ENCODE measurements around the gene CD9.
"Not testable (repeated sequence)": the region's sequence is repeated elsewhere in the genome, so short reads cannot be mapped to it uniquely, and the experiment has no call there.

Gene CD9

DNA sequence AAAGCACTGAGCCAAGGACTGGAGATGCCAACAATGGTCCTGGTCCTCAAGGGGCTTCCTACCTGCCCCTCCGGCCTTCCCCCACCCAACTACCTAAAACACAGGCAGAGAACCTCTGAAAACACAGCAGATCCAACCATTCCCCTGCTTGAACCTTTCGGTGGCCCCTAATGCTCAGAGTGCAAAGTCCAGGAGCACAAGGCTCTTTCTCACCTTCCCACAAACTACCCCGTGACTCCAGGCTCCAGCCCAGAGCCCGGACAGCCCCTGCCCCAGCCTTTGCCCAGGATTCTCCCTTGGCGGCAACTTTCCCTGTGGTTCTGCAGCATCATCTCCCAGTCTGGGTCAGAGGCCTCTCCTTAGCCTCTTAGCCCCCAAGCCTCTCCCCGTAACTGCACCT is 1.6 kb upstream of the CD9 start:
- no peak for DNase-seq (ENCODE audit: extremely low read depth in 1 of 2, low read depth in 1 of 2)

GRCh38 chr12:6198985-6199530 is 1.1 kb upstream of the CD9 start:
- DNase-seq (ENCODE audit: extremely low read depth in 1 of 2, low read depth in 1 of 2), result no peak

- DNase-seq (ENCODE audit: extremely low read depth in 1 of 2, low read depth in 1 of 2), result no peak
These were observed 507 bp upstream of the CD9 start for GRCh38 chr12:6199531-6200255.

- no peak for DNase-seq (ENCODE audit: extremely low read depth in 1 of 2, low read depth in 1 of 2)
These were observed 1.0 kb downstream of the CD9 start for GRCh38 chr12:6201213-6201608.

- DNase-seq (ENCODE audit: extremely low read depth in 1 of 2, low read depth in 1 of 2), result no peak
These were observed 1.6 kb downstream of the CD9 start for GRCh38 chr12:6201826-6202225.

DNA sequence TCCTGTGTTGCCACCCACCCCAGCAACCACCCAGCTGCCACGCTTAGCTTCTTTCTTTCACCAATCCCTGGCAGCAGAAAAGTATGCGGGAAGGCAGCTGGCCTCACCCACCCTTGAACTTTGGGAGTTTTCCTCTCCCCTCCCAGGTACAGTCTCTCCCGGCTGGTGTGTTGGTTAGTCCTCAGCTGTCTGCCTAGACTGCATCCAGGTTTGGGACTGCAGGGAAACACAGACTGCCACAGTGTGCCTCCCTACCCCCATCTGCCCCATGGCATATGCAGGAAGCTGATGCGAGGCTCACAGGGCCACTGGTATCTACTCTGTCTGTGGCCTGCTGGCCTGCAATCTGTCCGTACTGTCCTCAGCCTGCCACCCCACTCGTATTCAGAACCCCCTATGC is 2.1 kb downstream of the CD9 start:
- DNase-seq (ENCODE audit: extremely low read depth in 1 of 2, low read depth in 1 of 2), result no peak

DNA sequence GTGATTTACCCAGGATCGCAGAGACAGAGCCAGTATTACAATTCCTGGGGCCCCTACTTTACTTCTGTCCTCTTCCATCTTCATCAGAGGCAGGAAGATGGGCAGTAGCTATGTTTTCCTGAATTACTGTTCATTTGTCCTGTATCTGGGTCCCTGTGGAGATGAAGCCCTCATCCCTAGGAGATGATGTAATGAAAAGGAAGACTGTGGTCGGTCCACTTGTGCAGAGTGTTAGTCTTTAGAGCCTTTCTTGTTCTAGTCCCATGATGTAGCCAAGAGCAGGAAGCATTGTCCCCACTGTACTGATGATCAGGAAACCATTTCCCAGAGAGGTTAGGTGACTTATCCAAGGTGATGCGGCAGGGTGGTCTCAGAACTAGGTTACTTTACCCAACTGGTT is 2.6 kb downstream of the CD9 start:
- DNase-seq (ENCODE audit: extremely low read depth in 1 of 2, low read depth in 1 of 2), result no peak

DNA sequence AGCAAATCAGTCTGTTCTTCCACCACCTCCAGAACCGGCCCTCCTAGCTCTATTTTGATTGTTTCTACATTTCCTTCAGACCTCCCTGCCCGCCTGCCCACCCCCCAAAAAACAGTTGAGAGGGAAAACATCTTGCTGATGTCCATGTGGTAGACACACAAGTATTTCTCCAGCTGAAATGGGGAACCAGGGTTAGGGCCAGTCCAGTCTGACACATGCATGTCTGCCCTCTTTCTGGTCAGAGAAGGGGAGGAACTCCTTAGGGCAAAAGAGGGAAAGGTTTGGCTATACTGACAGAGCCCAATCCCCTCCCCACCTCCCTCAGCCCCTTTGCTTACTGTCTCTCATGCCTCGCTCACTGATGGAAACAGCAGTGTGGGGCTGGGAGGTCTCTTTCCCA is 3.4 kb downstream of the CD9 start:
- DNase-seq (ENCODE audit: extremely low read depth in 1 of 2, low read depth in 1 of 2), result no peak

- no peak for DNase-seq (ENCODE audit: extremely low read depth in 1 of 2, low read depth in 1 of 2)
These were observed 4.4 kb downstream of the CD9 start for GRCh38 chr12:6204533-6205143.

DNA sequence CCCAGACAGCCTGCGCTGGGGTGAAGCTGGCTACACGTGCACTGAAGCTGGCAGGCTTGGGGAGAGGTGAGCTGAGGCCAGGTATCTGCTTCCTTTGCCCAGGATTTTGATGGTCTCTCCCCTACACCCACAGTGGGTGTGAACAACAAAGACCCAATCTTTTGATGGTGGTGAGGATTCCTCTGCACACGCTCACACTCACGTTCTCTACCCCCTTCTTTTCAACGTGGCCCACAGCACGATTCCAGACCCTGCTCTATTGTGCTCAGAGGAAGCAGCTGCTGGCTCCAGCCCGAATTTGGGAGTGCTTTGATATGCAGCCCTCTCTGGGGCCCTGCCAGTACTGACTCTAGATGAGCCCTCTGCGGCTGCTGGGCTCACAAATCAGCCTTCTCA is 4.9 kb downstream of the CD9 start:
- DNase-seq (ENCODE audit: extremely low read depth in 1 of 2, low read depth in 1 of 2), result no peak

- no peak for DNase-seq (ENCODE audit: extremely low read depth in 1 of 2, low read depth in 1 of 2)
These were observed 5.6 kb downstream of the CD9 start for GRCh38 chr12:6205761-6206160.

- DNase-seq (ENCODE audit: extremely low read depth in 1 of 2, low read depth in 1 of 2), result no peak
These were observed 6.1 kb downstream of the CD9 start for GRCh38 chr12:6206327-6206726.

DNA sequence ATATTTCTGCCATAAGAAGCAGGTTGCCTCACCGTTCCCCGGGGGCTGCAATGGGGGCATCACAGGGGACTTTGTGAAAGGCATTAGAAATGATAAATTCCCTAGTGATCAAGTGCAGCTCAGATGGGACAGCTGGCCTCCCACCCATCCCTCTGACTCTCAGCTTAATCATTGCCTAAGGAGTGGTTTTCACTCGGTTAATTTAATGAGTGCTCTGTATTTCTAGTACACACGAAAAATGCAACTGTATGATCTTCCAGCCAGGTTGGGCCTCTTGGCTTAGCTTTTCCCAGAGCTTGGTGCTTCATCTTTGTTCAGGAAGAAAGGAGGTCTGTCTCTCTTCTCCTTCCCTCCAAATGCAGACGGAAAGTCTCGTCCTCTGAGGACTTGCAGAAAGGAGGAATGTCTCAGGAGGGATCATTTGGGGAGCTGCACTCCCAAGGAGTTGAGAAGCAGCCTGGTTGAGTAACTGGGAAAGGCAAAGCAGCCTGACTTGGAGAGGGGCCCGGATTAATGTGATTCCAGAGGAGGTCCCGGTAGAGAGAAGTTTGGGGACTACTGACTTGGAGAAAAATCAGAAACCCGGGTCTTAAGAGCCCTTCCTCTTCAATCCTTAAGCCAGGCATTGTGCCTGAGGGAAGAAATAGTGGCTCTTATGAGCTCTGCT is 7.2 kb downstream of the CD9 start:
- DNase-seq (ENCODE audit: extremely low read depth in 1 of 2, low read depth in 1 of 2), result no peak

- DNase-seq (ENCODE audit: extremely low read depth in 1 of 2, low read depth in 1 of 2), result no peak
These were observed 7.9 kb downstream of the CD9 start for GRCh38 chr12:6208130-6208529.

GRCh38 chr12:6209428-6209827 is 9.2 kb downstream of the CD9 start:
- not testable (repeated sequence) for DNase-seq (ENCODE audit: extremely low read depth in 1 of 2, low read depth in 1 of 2)

DNA sequence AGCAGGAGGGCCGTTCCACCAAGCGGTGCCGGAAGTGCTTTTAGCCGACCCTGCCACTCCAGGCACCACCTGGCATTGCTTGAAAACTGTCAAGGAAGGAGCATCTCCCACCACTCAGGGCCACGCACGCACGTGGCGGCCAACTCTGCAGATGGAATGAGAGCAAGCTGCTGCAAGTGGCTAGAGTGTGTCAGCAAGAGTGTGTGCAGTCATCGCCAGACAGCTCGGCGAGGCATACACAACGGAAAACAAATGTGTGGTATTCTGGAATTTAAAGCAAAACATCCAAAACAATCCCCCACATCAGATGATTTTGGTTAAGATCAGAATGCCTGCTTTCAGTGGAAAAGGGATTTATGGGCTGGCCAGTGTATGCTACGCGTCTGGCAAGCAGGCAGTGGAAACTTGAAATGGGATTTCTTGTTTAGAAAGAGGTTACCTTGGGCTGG is 11.2 kb downstream of the CD9 start:
- no peak for DNase-seq (ENCODE audit: extremely low read depth in 1 of 2, low read depth in 1 of 2)

DNA sequence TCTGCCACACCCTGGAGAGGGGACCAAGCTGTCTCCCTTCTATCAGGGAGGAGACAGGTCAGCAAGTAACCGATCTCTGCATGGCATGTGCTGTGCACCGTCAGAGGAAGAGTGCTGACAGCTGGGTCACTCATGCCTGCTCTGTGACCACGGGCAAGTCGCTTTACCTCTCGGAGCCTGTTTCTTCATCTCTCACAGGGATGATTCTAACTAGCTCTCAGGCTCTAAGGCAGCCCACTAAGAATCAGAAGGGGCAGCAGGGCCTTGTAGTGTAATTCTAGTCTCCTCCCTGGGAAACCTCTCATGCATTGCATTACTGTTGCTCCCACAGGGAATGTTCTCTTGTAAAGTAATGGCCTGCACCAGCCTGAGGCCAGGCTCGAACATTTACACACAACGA is 11.9 kb downstream of the CD9 start:
- DNase-seq (ENCODE audit: extremely low read depth in 1 of 2, low read depth in 1 of 2), result no peak

DNA sequence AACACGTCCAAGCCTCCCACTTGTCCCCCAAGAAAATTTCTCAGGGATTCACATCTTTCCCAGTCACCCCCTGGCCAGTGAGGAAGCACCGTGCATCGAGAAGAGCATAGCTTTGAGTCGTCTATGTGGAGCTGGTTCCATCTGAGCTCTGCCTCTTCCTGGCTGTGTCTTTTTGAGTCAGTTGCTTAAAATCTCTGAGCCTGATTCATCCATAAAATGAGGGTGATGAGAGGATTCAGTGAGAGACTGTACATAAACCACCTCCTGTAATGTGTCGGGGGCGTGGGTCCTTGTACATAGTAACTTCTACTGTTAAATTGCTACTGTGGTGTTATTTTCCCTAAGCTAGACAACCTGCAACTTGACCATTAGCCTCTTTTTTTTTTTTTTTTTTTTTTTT is 13.8 kb downstream of the CD9 start:
- DNase-seq (ENCODE audit: extremely low read depth in 1 of 2, low read depth in 1 of 2), result no peak

DNA sequence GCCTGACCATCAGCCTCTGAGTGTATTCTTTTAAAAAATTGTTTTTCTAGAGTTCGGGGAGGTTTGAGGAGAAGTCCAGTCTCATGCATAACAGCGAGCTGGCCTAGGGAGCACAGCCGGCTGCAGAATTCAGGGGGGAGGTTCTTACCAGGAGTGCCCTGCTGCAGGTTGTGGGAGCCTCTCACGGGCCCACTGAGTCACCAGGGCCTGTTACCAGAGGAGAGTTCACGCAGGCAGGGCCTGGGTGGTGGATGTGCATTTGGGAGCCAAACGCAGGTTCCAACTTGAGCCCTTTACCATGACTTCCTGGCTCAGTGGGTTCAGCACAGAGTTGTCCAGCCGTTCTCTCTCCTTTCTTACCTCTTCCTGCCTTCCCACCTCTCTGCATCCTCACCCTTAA is 14.4 kb downstream of the CD9 start:
- DNase-seq (ENCODE audit: extremely low read depth in 1 of 2, low read depth in 1 of 2), result no peak

DNA sequence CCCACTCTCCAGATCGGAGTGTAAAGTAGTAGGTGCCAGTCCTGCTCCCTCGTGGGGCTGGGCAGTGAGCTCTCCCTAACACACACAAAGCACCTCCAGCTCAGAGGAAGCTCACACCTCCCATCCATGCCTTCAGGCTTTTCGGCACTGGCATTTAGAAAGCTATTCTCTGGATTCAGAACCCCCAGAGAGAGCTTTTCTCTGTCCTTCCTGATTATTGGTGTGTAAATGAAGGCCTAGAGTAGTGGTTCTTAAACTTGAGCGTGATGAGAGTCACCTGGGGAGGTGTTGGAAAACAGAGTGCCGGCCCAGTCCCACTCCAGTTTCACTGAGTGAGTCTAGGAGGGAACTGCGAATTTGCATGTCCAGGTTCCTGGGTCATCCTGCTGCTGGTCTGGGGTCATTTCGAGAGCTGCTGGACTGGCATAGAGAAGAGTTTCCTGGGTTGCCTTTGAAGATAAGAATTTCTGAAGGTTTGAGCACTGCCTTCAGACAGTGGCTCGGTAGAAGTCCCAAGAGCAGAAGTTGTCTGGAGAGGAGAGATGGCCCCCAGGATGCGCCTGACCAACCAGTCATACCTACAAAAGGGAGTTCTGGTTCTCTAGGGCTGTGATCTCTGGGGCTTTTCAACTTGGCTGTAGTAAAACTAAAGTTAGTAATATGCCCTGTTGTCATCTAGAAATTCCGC is 15.1 kb downstream of the CD9 start:
- no peak for DNase-seq (ENCODE audit: extremely low read depth in 1 of 2, low read depth in 1 of 2)

DNA sequence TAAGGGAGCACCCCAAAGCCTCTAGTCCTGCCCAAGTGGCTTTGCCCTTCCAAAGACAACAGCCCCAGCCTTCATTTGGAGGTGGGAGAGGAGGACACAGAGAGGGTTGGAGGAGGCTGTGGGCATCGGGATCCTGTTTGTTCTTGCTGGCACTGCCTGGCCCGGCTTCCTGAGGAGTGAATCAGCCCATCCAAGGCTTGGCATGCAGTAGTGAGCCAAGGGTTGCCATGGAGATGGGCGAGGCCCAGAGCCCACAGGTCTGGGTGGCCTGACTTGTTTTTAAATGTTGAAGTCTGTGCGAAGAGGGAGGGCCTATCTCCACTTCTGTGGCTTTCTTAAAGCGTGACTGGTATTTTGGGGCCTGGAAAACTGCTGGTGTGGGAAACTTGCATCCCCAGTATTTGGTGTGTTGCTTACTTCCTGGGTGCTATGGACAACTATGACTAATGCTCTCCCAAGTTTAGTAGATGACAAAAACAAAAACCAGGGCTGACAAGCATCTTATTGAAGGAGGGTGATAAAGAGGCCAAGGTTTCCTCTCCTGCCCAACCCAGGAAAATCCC is 15.8 kb downstream of the CD9 start:
- DNase-seq (ENCODE audit: extremely low read depth in 1 of 2, low read depth in 1 of 2), result no peak
